ENCODE data around the gene ZFC3H1. TPM values are rescaled to one million over a fixed set of nuclear protein-coding genes. Genes with fewer than 3 reads are reported as not detected.

Gene ZFC3H1
- total RNA-seq, 1 donor from 2014 or later = 37.9 TPM

DNA sequence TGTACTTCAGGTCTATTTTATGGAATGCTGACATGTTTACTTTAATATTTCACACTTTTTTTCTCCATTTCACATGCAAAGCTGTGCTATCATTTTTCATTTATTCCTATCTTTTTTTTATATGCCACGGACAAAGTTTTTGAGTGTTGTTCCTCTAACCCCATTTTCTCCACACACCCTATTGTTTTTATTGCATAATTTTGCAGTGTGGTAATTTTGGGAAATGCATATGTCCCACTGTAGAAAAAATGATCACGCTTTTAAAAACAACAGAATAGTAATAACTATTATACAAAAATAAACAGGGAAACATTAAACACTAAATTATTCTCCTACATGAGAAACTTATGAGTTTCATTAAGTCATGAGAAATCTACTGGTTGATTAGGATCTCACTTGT lies 14.2 kb downstream of the ZFC3H1 start:
- Mint-ChIP-seq H3K9me3 (peaks cover 3% of the 10 kb centered on the region), H3K27me3 (ENCODE audit: insufficient read depth, low read depth) (no peaks in the 10 kb centered on the region), H3K4me3 (no peak overlapping the region), H3K4me1 (no peaks in the 10 kb centered on the region), H3K27ac (no peak overlapping the region), H3K36me3 (peaks cover 31% of the 10 kb centered on the region)
- Histone ChIP-seq H3K9ac (no peak overlapping the region), H3K36me3 (peaks cover 30% of the 10 kb centered on the region), H4K20me1 (ENCODE audit: low read depth) (no peaks in the 10 kb centered on the region), H3K79me2 (ENCODE audit: low read depth) (peaks cover 60% of the 10 kb centered on the region), H3K4me3 (no peak overlapping the region), H3K9me3 (ENCODE audit: low read depth) (peaks cover under 1% of the 10 kb centered on the region), H3K27me3 (no peaks in the 10 kb centered on the region), H3F3A (ENCODE audit: low read depth) (no peaks in the 10 kb centered on the region), H2AFZ (replicated peaks) (no peak overlapping the region), H3K27ac (no peak overlapping the region), H3K4me1 (no peaks in the 10 kb centered on the region), H3K4me2 (no peak overlapping the region)
- no peak for DNase-seq (ENCODE audit: low spot score)
- no peak for TF ChIP-seq CTCF (IDR thresholded peaks at IDR 0.05)

GRCh38 chr12:71648537-71648936 lies 15.1 kb downstream of the ZFC3H1 start:
- Histone ChIP-seq H2AFZ (replicated peaks) (no peak overlapping the region), H3K27me3 (no peaks in the 10 kb centered on the region), H3K27ac (no peak overlapping the region), H3K36me3 (peaks cover 30% of the 10 kb centered on the region), H3K79me2 (ENCODE audit: low read depth) (peaks cover 51% of the 10 kb centered on the region), H3K4me1 (no peaks in the 10 kb centered on the region), H3K4me3 (no peak overlapping the region), H3K4me2 (no peak overlapping the region), H3K9ac (no peak overlapping the region), H3F3A (ENCODE audit: low read depth) (no peaks in the 10 kb centered on the region), H4K20me1 (ENCODE audit: low read depth) (no peaks in the 10 kb centered on the region), H3K9me3 (ENCODE audit: low read depth) (no peaks in the 10 kb centered on the region)
- Mint-ChIP-seq H3K4me3 (no peak overlapping the region), H3K36me3 (peaks cover 31% of the 10 kb centered on the region), H3K4me1 (no peaks in the 10 kb centered on the region), H3K27me3 (ENCODE audit: insufficient read depth, low read depth) (no peaks in the 10 kb centered on the region), H3K27ac (no peak overlapping the region), H3K9me3 (peaks cover 2% of the 10 kb centered on the region)
- no peak for DNase-seq (ENCODE audit: low spot score)
- TF ChIP-seq CTCF (IDR thresholded peaks at IDR 0.05) (no peak), EZH2phosphoT487 (IDR thresholded peaks at IDR 0.05) (no peak), EZH2 (IDR thresholded peaks at IDR 0.05) (no peak)

GRCh38 chr12:71646512-71646911 lies 17.1 kb downstream of the ZFC3H1 start:
- no peaks in the 10 kb centered on the region for H3K27me3 ChIP-seq
- H2AFZ ChIP-seq (replicated peaks) = no peak overlapping the region
- Mint-ChIP-seq H3K27me3 (ENCODE audit: insufficient read depth, low read depth) (no peaks in the 10 kb centered on the region), H3K36me3 (peaks cover 46% of the 10 kb centered on the region), H3K27ac (no peak overlapping the region), H3K9me3 (peaks cover 2% of the 10 kb centered on the region), H3K4me3 (no peak overlapping the region), H3K4me1 (no peaks in the 10 kb centered on the region)
- no peak overlapping the region for H3K4me3 ChIP-seq
- H3K4me1 ChIP-seq = no peaks in the 10 kb centered on the region
- H3K4me2 ChIP-seq = no peak overlapping the region
- H3F3A ChIP-seq (ENCODE audit: low read depth) = no peaks in the 10 kb centered on the region
- H3K9ac ChIP-seq = no peak overlapping the region
- H3K9me3 ChIP-seq (ENCODE audit: low read depth) = no peaks in the 10 kb centered on the region
- H3K79me2 ChIP-seq (ENCODE audit: low read depth) = peaks cover 31% of the 10 kb centered on the region
- no peak for TF ChIP-seq EZH2 (IDR thresholded peaks at IDR 0.05)
- no peak for TF ChIP-seq CTCF (IDR thresholded peaks at IDR 0.05)
- no peak for TF ChIP-seq EZH2phosphoT487 (IDR thresholded peaks at IDR 0.05)
- peaks cover 27% of the 10 kb centered on the region for H3K36me3 ChIP-seq
- no peak overlapping the region for H3K27ac ChIP-seq
- DNase-seq (ENCODE audit: low spot score) = no peak
- peaks cover 4% of the 10 kb centered on the region for H4K20me1 ChIP-seq (ENCODE audit: low read depth)

- DNase-seq (ENCODE audit: low spot score) = no peak
- Histone ChIP-seq H3K4me1 (no peaks in the 10 kb centered on the region), H3K4me3 (no peak overlapping the region), H2AFZ (replicated peaks) (no peak overlapping the region), H4K20me1 (ENCODE audit: low read depth) (peaks cover 4% of the 10 kb centered on the region), H3K27ac (no peak overlapping the region), H3K27me3 (no peaks in the 10 kb centered on the region), H3F3A (ENCODE audit: low read depth) (no peaks in the 10 kb centered on the region), H3K9me3 (ENCODE audit: low read depth) (no peaks in the 10 kb centered on the region), H3K36me3 (peaks cover 27% of the 10 kb centered on the region), H3K79me2 (ENCODE audit: low read depth) (peaks cover 19% of the 10 kb centered on the region), H3K4me2 (no peak overlapping the region), H3K9ac (no peak overlapping the region)
- peaks cover 44% of the 10 kb centered on the region for H3K36me3 Mint-ChIP-seq
- no peak overlapping the region for H3K27ac Mint-ChIP-seq
- no peak overlapping the region for H3K4me3 Mint-ChIP-seq
- H3K9me3 Mint-ChIP-seq = no peaks in the 10 kb centered on the region
- TF ChIP-seq EZH2phosphoT487 (IDR thresholded peaks at IDR 0.05) (no peak), CTCF (IDR thresholded peaks at IDR 0.05) (no peak), EZH2 (IDR thresholded peaks at IDR 0.05) (no peak)
- H3K27me3 Mint-ChIP-seq (ENCODE audit: insufficient read depth, low read depth) = no peaks in the 10 kb centered on the region
- H3K4me1 Mint-ChIP-seq = no peaks in the 10 kb centered on the region
These were observed 18.4 kb downstream of the ZFC3H1 start for GRCh38 chr12:71645268-71645667.
